ENCODE measurements around the gene MPIG6B.

Gene MPIG6B

DNA sequence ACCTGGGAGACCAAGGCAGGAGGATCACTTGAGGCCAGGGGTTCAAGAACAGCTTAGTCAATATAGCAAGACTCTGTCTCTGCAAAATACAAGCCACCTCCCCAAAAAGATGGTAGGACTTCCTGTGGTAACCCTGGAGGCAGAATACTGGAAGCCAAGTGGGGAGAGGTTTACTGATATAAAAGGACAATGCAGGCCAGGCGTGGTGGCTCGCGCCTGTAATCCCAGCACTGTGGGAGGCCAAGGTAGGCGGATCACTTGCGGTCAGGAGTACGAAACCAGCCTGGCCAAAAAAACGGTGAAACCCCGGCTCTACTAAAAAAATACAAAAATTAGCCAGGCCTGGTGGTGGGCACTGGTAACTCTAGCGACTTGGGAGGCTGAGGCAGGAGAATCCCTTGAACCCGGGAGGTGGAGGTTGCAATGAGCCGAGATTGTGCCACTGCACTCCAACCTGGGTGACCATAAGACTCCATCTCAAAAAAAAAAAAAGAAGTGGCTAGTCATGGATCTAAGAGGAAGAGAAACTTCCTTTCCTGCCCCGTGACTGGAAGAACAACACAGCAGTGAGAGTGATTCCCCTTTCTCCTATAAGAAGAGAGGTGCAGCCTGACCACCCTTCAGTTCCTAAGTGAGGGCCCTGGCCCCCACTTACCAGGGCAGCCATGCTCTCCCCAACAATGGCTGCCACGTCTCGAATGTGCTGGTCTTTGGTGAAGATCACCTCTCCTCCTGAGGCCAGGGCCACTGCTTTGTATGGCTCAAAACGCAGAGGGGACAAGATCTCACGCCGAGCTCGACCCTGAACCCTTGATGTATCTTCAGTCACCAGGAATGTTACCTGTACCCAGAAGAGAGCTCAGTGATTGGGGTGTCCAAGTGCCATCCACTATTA is 45.4 kb downstream of the MPIG6B start:
- DNase-seq (ENCODE audit: low read depth): no peak

- peak; percentile 54 for DNase-seq (ENCODE audit: low read depth)
Measured at GRCh38 chr6:31769684-31770371, 46.7 kb downstream of the MPIG6B start.

DNA sequence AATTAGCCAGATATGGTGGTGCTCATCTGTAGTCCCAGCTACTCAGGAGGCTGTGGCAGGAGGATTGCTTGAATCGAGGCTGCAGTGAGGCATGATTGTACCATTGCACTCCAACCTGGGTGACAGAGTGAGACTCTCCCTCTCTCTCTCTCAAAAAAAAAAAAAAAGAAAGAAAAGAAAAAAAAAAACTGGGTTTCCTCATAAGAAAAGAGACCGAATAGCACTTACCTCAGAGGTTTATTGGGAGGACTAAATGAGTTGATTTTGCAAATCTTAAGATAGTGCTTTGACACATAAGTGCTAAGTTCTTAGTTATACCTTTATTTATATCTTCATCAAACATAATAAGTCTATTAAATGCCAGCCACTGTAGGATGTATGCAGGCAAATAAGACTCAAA is 47.7 kb downstream of the MPIG6B start:
- no peak for DNase-seq (ENCODE audit: low read depth)

DNA sequence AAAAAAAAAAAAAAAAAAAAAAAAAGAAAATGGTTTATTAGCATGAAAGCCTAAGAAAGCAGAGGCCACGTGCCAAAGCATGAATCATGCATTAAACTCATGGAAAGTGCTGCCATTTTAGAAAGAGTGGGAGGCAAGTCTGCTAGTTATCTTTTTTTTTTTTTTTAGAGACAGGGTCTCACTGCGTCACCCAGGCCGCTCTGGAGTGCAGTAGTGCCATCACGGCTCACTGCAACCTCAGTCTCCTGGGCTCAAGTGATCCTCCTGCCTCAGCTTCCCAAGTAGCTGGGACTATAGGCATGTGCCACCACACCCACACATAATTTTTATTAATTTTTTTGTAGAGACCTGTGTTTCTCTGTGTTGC is 48.8 kb downstream of the MPIG6B start:
- no peak for DNase-seq (ENCODE audit: low read depth)

DNA sequence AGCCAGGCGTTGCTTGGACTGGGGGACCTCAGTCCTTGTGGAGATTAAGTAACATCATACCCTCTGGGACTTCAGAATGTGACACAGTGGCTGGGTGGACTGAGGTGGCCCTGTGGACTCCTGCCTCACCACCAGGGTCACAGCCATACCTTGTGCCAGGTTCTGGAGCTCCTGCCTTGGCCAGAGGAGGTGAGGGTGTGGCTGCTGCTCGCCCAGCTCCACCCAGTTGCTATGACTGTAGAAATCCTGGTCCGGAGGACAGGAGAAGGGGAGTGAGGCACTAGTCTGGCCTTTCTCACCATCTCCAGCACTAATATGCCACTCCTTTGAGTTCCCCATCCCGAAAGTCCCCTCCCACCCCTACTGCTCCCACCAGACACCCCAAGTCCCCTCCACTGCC is 52.0 kb downstream of the MPIG6B start:
- no peak for DNase-seq (ENCODE audit: low read depth)

GRCh38 chr6:31775633-31776484 is 52.7 kb downstream of the MPIG6B start:
- no peak for DNase-seq (ENCODE audit: low read depth)

All from stimulated activated CD8-positive, alpha-beta memory T cell treated with anti-CD3 and anti-CD28 coated beads, Interleukin-15, amount 100 ng/mL, for 24 hours (primary cell).